ENCODE data around the gene DUSP28.

The DUSP28 gene

GRCh38 chr2:240597054-240597418 lies 36.9 kb downstream of the DUSP28 start:
- no peak overlapping the region for H3K4me3 ChIP-seq (ENCODE audit: low read length)
- no peak for TF ChIP-seq CTCF (IDR thresholded peaks at IDR 0.05; ENCODE audit: insufficient read depth, low read depth, low read length, missing control alignments)
- no peak for DNase-seq (ENCODE audit: low read depth)

GRCh38 chr2:240597419-240598181 lies 37.4 kb downstream of the DUSP28 start:
- TF ChIP-seq CTCF (IDR thresholded peaks at IDR 0.05; ENCODE audit: insufficient read depth, low read depth, low read length, missing control alignments), result no peak
- DNase-seq (ENCODE audit: low read depth), result no peak
- H3K4me3 ChIP-seq (ENCODE audit: low read length), result no peak overlapping the region

GRCh38 chr2:240598311-240598911 lies 38.3 kb downstream of the DUSP28 start:
- DNase-seq (ENCODE audit: low read depth), result no peak
- TF ChIP-seq CTCF (IDR thresholded peaks at IDR 0.05; ENCODE audit: insufficient read depth, low read depth, low read length, missing control alignments), result no peak
- no peak overlapping the region for H3K4me3 ChIP-seq (ENCODE audit: low read length)

GRCh38 chr2:240599141-240599583 lies 39.0 kb downstream of the DUSP28 start:
- H3K4me3 ChIP-seq (ENCODE audit: low read length), result no peak overlapping the region
- TF ChIP-seq CTCF (IDR thresholded peaks at IDR 0.05; ENCODE audit: insufficient read depth, low read depth, low read length, missing control alignments), result no peak
- DNase-seq (ENCODE audit: low read depth), result no peak

- no peak overlapping the region for H3K4me3 ChIP-seq (ENCODE audit: low read length)
- no peak for TF ChIP-seq CTCF (IDR thresholded peaks at IDR 0.05; ENCODE audit: insufficient read depth, low read depth, low read length, missing control alignments)
- DNase-seq (ENCODE audit: low read depth), result no peak
Observed at GRCh38 chr2:240600451-240600961, 40.3 kb downstream of the DUSP28 start.

GRCh38 chr2:240601061-240601830 lies 41.1 kb downstream of the DUSP28 start:
- H3K4me3 ChIP-seq (ENCODE audit: low read length), result no peak overlapping the region
- no peak for TF ChIP-seq CTCF (IDR thresholded peaks at IDR 0.05; ENCODE audit: insufficient read depth, low read depth, low read length, missing control alignments)
- DNase-seq (ENCODE audit: low read depth), result no peak
